Activated naive CD4-positive, alpha-beta T cell treated with anti-CD3 and anti-CD28 coated beads, Interleukin-2, amount 10 ng/mL, durations not matched to agents 7 days and 5 days (primary cell): ENCODE results near the gene LBHD2.

Experiments
- CTCF ChIA-PET: fragments of 350-600 bp; sonication (Branson Sonifier 250); formaldehyde crosslinking; loops from one replicate; lab custom pipeline; 2021; ENCODE audit warnings: antibody characterized with exemption; lab: Charles Lee
- DNase-seq: peaks from one replicate; pipeline ENCODE4 v3.0.0-alpha.2; 2020
- H3K27ac Mint-ChIP-seq: one replicate; pipeline ENCODE4 v1.8.0; 2021; ENCODE audit warnings: mild to moderate bottlenecking, moderate library complexity, mixed read lengths
- H3K27me3 Mint-ChIP-seq: one replicate; pipeline ENCODE4 v1.8.0; 2021; ENCODE audit warnings: mild to moderate bottlenecking, mixed read lengths
- H3K36me3 Mint-ChIP-seq: one replicate; pipeline ENCODE4 v1.8.0; 2021; ENCODE audit warnings: mixed read lengths
- H3K4me1 Mint-ChIP-seq: one replicate; pipeline ENCODE4 v1.8.0; 2021; ENCODE audit warnings: mixed read lengths
- H3K4me3 Mint-ChIP-seq: one replicate; pipeline ENCODE4 v1.8.0; 2021; ENCODE audit warnings: mild to moderate bottlenecking, moderate library complexity, mixed read lengths
- H3K9me3 Mint-ChIP-seq: one replicate; pipeline ENCODE4 v1.8.0; 2021; ENCODE audit warnings: mixed read lengths

Gene LBHD2

DNA sequence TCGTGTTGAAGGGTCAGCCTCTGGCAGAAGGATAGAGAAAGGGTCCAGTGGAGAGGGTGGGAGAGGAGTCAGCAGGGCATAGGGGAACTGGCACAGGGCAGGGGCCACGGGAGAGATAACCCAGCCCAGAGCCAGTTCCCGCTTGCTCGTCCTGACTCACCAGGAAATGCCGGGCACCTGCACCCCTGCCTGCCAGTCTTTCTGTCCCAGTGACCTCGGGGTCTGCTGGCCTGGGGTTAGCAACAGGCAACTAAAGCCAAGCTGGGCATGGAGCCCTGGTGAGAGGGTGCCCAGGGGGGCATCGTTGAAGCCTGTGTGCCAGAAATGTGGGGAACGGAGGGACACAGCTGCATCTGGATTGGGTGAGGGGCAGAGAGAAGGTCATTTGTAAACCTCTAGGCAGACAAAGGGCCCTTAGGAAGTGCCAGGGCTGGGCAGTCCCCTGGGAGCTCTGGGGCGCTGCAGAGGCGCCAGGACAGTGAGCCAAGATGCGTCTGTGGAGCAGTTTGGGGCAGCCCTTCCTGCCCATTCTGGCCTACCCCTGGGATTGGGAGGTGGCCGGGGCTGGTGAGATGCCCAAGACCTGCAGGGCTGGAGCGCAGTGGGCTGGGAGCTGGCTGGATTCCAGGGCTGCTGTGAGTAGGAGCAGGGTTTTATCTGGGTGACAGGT, 44.8 kb downstream of the LBHD2 start:
- no peak overlapping the region for H3K27ac Mint-ChIP-seq
- CTCF ChIA-PET: interaction anchor here (1.5 kb wide), 1 partner anchor 24 kb away, joined by 4 read pairs; no protein-coding TSS in a partner anchor
- no peaks in the 10 kb centered on the region for H3K9me3 Mint-ChIP-seq
- no peak overlapping the region for H3K4me3 Mint-ChIP-seq
- H3K36me3 Mint-ChIP-seq: no peaks in the 10 kb centered on the region
- no peaks in the 10 kb centered on the region for H3K4me1 Mint-ChIP-seq
- peaks cover 36% of the 10 kb centered on the region for H3K27me3 Mint-ChIP-seq
- DNase-seq: no peak

DNA sequence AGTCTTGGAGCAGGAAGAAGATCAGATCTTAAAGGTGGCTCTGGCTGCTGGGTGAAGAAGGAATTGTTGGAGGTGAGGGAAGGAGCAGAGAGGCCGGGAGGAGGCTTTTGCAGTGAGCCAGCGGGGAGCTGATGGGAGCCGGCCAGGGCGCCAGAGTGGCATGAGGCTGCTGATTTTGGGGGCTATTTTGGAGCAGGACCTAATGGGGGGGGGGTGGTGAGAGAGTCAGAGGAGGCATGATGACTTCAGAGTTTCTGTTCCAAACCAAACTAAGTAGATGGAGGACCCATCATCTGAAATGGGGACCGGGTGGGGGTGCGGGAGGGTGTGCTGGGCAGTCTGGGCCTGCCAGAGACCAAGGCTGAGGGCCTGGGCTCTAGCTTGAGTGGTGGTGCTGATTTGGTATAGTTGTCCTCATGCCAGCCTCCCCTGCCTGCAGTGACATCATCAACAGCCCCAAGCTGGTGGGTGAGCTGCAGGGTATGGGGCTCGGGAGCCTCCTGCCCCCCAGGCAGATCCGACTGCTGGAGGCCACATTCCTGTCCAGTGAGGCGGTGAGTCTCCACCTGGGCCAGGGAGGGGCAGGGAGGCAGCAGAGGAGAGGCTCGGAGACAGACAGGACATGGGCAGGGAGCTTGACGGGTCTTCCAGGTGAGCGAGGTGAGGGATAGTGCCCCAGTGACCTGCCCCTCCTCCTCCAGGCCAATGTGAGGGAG, 45.4 kb downstream of the LBHD2 start:
- no peak for DNase-seq
- Mint-ChIP-seq H3K36me3 (no peaks in the 10 kb centered on the region), H3K4me3 (no peak overlapping the region), H3K27me3 (peaks cover 29% of the 10 kb centered on the region), H3K4me1 (no peaks in the 10 kb centered on the region), H3K9me3 (no peaks in the 10 kb centered on the region), H3K27ac (no peak overlapping the region)
- CTCF ChIA-PET: interaction anchor here (1.1 to 1.5 kb wide), 2 partner anchors 25 kb away, joined by 4 read pairs; no protein-coding TSS in a partner anchor

DNA sequence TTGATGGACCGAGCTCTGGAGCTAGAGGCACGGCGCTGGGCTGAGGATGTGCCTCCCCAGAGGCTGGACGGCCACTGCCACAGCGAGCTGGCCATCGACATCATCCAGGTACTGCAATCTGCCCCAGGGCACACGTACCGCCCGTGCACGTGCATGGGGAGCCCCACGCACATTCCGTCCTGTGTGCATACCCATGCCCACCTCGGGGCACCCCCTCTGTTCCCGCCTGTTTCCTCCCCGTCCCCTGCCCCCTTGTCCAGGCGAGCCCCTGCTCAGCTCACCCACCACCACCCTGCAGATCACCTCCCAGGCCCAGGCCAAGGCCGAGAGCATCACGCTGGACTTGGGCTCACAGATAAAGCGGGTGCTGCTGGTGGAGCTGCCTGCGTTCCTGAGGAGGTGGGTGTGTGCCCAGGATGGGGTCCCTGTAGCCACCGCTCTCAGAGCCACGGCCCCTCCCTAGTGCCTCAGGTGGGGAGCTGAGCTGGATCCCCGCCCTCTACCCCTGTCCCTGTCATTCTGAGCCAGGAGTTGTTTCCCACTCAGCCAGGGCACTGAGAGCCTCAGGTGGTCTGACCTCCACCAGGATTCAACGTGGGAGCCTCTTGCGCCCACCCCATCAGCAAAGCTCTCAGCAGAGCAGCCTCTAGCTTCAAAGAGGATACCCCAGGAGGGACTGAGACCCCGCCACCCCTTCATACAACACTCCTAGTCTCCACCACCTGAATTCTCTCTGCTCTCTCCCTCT, 46.2 kb downstream of the LBHD2 start:
- no peaks in the 10 kb centered on the region for H3K9me3 Mint-ChIP-seq
- no peak overlapping the region for H3K4me3 Mint-ChIP-seq
- peaks cover 21% of the 10 kb centered on the region for H3K27me3 Mint-ChIP-seq
- no peaks in the 10 kb centered on the region for H3K4me1 Mint-ChIP-seq
- no peak for DNase-seq
- CTCF ChIA-PET: interaction anchor here (1.1 kb wide), 1 partner anchor 25 kb away, joined by 4 read pairs; no protein-coding TSS in a partner anchor
- H3K27ac Mint-ChIP-seq: no peak overlapping the region
- no peaks in the 10 kb centered on the region for H3K36me3 Mint-ChIP-seq

DNA sequence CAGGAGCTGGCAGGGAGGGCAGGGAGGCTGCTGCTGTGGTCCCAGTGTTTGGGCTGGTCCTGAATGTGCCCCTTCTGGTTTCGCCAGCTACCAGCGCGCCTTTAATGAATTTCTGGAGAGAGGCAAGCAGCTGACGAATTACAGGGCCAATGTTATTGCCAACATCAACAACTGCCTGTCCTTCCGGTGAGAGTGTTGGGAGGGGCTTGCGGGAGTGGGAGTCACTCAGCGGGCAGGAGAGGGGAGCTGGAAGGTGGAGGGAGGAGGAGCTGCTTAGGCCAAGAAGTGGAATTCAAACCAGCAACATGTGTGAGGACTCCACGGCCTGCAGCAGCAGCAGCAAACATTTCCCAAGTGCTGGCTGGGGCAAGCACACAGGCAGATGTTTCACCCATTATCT, 47.0 kb downstream of the LBHD2 start:
- no peak overlapping the region for H3K4me3 Mint-ChIP-seq
- H3K27ac Mint-ChIP-seq: no peak overlapping the region
- no peaks in the 10 kb centered on the region for H3K36me3 Mint-ChIP-seq
- peaks cover 14% of the 10 kb centered on the region for H3K27me3 Mint-ChIP-seq
- CTCF ChIA-PET: no interaction called here
- H3K9me3 Mint-ChIP-seq: no peaks in the 10 kb centered on the region
- DNase-seq: no peak
- no peaks in the 10 kb centered on the region for H3K4me1 Mint-ChIP-seq

DNA sequence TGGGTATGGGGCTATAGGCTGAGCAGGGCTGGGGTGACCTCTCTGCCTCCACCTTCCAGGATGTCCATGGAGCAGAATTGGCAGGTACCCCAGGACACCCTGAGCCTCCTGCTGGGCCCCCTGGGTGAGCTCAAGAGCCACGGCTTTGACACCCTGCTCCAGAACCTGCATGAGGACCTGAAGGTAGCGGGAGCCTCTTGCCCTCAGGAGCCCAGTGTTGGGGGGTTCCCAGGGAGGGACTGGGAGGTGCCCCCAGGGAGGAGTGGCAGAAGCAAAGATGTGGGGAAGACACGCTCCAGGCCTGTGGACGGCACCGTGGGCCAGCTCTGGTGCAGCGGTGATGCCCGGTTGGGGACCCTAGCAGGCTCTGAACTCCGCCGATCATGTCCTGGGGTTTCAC, 47.6 kb downstream of the LBHD2 start:
- Mint-ChIP-seq H3K9me3 (no peaks in the 10 kb centered on the region), H3K27ac (no peak overlapping the region), H3K27me3 (peaks cover 9% of the 10 kb centered on the region), H3K4me1 (no peaks in the 10 kb centered on the region), H3K4me3 (no peak overlapping the region), H3K36me3 (no peaks in the 10 kb centered on the region)
- DNase-seq: no peak
- CTCF ChIA-PET: no interaction called here

DNA sequence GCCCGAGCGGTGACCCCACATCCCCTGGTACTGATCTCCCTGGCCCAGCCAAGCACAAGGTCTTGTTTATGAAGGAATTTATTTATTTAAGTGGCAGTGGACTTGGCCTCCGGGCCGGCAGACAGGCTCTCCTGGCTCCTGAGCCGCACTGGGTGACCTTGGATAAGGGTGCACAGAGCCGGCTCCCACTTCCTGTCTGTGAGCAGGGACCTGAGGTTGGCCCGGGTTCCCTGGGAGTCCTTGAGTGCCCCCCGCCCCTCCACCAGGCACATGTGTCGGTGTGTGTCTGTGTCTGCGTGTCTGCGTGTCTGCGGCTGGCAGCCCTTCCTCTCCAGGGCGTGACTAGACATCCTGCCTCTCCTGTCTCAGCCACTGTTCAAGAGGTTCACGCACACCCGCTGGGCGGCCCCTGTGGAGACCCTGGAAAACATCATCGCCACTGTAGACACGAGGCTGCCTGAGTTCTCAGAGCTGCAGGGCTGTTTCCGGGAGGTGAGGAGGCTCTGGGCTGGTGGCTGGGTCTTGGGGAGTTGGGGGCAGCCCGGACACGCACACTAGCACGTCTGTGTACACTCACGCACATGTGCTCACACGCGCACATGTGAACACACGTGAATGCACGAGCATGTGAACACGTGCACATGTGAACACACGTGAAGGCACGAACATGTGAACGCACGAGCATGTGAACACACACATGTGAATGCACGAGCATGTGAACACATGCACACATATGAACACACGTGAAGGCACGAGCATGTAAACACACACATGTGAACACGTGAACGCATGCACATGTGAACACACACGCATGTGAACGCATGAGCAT, 48.6 kb downstream of the LBHD2 start:
- H3K27ac Mint-ChIP-seq: no peak overlapping the region
- no peak for DNase-seq
- peaks cover 13% of the 10 kb centered on the region for H3K27me3 Mint-ChIP-seq
- no peaks in the 10 kb centered on the region for H3K4me1 Mint-ChIP-seq
- CTCF ChIA-PET: no interaction called here
- H3K4me3 Mint-ChIP-seq: no peak overlapping the region
- no peaks in the 10 kb centered on the region for H3K9me3 Mint-ChIP-seq
- H3K36me3 Mint-ChIP-seq: no peaks in the 10 kb centered on the region

DNA sequence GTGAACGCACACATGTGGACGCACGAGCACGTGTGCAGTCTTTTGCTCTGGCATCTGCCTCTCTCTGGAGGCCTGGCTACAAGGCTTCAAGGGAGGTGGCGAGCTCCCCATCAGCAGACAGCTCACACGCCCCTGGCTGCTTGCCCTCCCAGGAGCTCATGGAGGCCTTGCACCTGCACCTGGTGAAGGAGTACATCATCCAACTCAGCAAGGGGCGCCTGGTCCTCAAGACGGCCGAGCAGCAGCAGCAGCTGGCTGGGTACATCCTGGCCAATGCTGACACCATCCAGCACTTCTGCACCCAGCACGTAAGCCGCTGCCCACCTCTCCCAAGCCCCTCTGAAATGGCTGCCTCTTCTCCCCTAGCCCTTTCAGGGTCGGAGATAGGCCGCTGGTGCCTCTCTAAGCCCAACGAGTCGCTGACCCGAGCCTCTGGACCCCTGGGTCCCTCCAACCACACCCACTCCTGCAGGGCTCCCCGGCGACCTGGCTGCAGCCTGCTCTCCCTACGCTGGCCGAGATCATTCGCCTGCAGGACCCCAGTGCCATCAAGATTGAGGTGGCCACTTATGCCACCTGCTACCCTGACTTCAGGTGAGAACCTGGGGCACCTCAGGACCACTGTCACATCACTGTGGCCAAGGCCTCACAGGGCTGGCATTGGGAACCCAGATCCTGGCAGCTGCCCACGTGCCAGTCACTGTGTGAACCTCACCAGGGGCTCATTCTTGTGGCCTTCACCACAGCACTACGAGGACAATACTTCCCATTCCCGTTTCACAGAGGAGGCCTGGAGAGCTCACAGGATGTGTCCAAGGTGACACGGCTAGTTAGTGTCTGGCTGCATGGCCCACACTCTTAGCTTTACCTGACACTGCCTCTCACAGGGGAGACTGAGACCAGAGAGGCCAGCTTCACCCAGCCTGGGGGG, 49.5 kb downstream of the LBHD2 start:
- no peaks in the 10 kb centered on the region for H3K9me3 Mint-ChIP-seq
- CTCF ChIA-PET: no interaction called here
- no peaks in the 10 kb centered on the region for H3K36me3 Mint-ChIP-seq

DNA sequence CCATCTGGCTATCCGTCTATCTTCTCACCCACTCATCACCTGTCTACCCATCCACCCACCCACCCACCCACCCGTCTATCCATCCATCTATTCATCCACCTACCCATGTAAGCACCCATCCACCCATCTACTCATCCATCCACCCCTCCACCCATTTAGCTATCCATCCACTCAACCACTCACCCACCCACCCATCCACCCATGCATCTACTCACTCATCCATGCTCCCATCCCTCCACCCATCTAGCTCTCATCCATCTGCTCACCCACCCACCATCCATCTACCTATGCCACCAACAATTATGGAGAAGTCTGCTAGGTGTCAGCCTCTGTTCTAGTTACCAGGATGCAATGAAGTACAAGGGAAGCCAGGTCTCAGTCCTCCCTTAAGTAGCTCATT, 50.4 kb downstream of the LBHD2 start:
- peaks cover 17% of the 10 kb centered on the region for H3K27me3 Mint-ChIP-seq
- H3K36me3 Mint-ChIP-seq: no peaks in the 10 kb centered on the region
- no peaks in the 10 kb centered on the region for H3K4me1 Mint-ChIP-seq
- no peak overlapping the region for H3K27ac Mint-ChIP-seq
- CTCF ChIA-PET: no interaction called here
- H3K9me3 Mint-ChIP-seq: no peaks in the 10 kb centered on the region
- no peak overlapping the region for H3K4me3 Mint-ChIP-seq
- no peak for DNase-seq

More for the DNA sequence above, 49.5 kb downstream of the LBHD2 start:
- peaks cover 13% of the 10 kb centered on the region for H3K27me3 Mint-ChIP-seq
- no peak overlapping the region for H3K4me3 Mint-ChIP-seq
- no peak for DNase-seq
- no peaks in the 10 kb centered on the region for H3K4me1 Mint-ChIP-seq
- no peak overlapping the region for H3K27ac Mint-ChIP-seq

DNA sequence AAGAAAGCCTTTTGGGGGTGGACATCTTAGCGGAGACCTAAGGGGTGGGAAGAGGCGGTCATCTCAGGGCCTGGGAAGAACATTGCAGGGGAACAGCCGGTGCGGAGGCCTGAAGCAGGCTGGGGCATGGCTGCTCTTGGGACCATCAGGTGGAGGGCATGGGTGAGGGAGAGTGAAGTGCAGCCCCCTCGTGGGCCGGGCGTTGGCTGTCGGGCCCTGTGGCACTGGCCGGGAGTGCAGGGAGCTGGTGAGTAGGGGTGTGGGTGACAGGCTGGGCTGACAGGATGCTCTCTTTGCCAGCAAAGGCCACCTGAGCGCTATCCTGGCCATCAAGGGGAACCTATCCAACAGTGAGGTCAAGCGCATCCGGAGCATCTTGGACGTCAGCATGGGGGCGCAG, 50.9 kb downstream of the LBHD2 start:
- Mint-ChIP-seq H3K36me3 (no peaks in the 10 kb centered on the region), H3K9me3 (no peaks in the 10 kb centered on the region), H3K4me1 (no peaks in the 10 kb centered on the region), H3K4me3 (no peak overlapping the region), H3K27me3 (peaks cover 21% of the 10 kb centered on the region), H3K27ac (no peak overlapping the region)
- CTCF ChIA-PET: no interaction called here
- DNase-seq: no peak

DNA sequence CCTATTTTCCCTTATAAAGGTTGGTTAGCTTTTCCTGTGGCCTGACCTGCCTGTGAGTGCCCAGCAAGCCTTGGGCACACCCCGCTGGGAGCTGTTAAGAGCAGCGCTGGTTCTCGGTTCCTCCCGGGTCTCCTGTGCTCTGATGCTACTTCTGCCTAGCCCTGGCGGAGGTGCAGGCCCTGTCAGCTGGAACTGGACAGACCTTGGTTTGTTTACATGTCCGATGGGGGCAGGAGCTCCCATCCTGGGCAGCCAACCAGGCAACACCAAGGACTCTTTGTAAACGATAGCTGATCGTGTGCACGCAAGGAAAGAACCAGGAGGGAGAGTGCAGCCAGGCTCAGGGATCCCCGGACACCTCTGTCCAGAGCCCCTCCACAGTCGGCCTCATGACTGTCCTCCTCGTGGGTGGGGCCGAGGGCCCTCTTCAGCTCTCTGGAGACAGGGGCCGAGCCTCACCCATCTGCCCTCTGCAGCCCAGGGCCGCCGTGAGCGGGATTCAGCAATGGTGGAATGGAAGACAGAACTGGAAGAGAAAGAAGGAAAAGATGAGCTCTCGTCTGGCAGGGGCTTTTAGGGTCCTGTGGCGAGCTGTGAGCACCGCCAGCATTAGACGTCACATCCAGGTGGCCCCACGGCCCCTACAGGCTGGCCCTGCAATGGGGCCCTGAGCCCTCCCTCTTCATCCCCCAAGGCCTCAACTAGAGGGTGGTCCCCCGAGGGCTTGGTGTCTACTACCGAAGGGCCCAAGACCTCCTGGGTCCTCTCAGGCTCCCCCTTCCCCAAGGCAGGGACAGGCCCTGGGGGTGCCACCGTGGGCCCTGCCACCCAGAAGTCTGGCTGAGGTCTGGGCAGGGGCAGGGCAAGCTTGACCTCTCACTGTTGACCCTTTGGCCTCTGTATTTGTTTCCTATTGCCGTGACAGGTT, 51.6 kb downstream of the LBHD2 start:
- Mint-ChIP-seq H3K9me3 (no peaks in the 10 kb centered on the region), H3K4me1 (no peaks in the 10 kb centered on the region), H3K27ac (no peak overlapping the region), H3K36me3 (no peaks in the 10 kb centered on the region), H3K27me3 (peaks cover 23% of the 10 kb centered on the region), H3K4me3 (no peak overlapping the region)
- CTCF ChIA-PET: interaction anchor here (0.6 kb wide), 1 partner anchor 259 kb away, joined by 3 read pairs; no protein-coding TSS in a partner anchor
- DNase-seq: no peak

DNA sequence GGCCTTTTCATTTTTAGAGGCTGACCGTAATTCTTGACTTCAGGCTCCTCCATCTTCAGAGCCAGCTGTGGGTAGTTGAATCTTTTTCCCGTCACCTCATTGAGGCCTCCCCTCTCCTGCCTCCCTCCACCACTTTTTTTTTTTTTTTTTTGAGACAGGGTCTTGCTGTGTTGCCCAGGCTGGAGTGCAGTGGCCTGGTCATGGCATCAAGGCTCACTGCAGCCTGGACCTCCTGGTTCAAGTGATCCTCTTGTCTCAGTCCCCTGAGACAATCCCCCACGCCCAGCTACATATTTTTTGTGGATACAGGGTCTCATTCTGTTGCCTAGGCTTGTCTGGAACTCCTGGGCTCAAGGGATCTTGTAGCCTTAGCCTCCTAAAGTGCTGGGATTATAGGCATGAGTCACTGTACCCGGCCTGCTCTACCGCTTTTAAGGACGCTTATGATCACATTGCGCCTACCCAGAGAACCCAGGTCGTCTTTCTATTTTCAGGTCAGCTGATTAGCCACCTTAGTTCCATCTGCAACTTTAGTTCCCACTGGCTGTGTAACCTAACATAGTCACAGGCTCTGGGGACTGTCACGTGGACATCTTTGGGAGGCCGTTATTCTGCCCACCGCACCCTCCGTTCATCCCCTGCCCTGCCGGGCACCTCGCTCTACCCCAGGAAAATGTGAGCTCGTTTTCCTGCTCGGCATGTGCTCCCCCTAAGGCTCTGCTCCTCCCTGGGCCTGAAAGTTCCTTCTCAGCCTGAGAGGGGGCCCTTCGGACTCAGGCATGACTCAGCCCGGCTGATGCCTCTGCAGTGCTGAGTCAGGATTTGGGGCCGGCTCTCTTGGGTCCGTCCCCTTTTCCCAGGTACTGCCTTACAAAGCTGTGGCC, 52.6 kb downstream of the LBHD2 start:
- CTCF ChIA-PET: interaction anchor here (0.5 to 1.0 kb wide), 3 partner anchors 31 to 615 kb away, joined by 3 to 4 read pairs (median 4); no protein-coding TSS in a partner anchor
- no peak overlapping the region for H3K27ac Mint-ChIP-seq
- no peak for DNase-seq

More for the DNA sequence above, 52.6 kb downstream of the LBHD2 start:
- no peaks in the 10 kb centered on the region for H3K9me3 Mint-ChIP-seq
- H3K36me3 Mint-ChIP-seq: no peaks in the 10 kb centered on the region
- peaks cover 30% of the 10 kb centered on the region for H3K27me3 Mint-ChIP-seq
- no peak overlapping the region for H3K4me3 Mint-ChIP-seq
- peaks cover 2% of the 10 kb centered on the region for H3K4me1 Mint-ChIP-seq
